OCI-LY7 (cell line): ENCODE results near the gene SHISA4. TPM values are rescaled to one million over a fixed set of nuclear protein-coding genes. Genes with fewer than 3 reads are reported as not detected.
"Not testable (repeated sequence)": the region's sequence is repeated elsewhere in the genome, so short reads cannot be mapped to it uniquely, and the experiment has no call there.

ENCODE experiments used
- Bru-seq: library from RNA; stranded (reverse); fragments of 400-500 nt; gene quantifications from one replicate; lab custom pipeline; 2021; lab: Mats Ljungman, UMichigan
- BruChase-seq, 2 experiments: library from RNA; stranded (reverse); fragments of 400-500 nt; gene quantifications; one replicate each; lab custom pipeline; 2021; lab: Mats Ljungman, UMichigan
- BruUV-seq: library from RNA; stranded (reverse); fragments of 400-500 nt; replicated peaks from 2 replicates; lab custom pipeline; 2021; lab: Mats Ljungman, UMichigan
- CTCF ChIA-PET: fragments of 300-600 bp; sonication (Branson Sonifier 250); formaldehyde crosslinking; loops from one replicate; lab custom pipeline; 2022; ENCODE audit warnings: antibody characterized with exemption; ENCODE audit not compliant: unreplicated experiment; lab: Charles Lee
- POLR2A ChIA-PET: fragments of 300-600 bp; sonication (Branson Sonifier 250); formaldehyde crosslinking; loops from one replicate; lab custom pipeline; 2022; ENCODE audit warnings: antibody characterized with exemption; lab: Charles Lee
- DNase-seq: peaks from one replicate; pipeline ENCODE4 v3.0.0-alpha.2; 2015; ENCODE audit warnings: low spot score
- H2AFZ ChIP-seq: fragments of 200-600 bp; sonication (generic), shearing (Covaris generic); 2 replicates; pipeline ENCODE4 v1.6.1; 2014; ENCODE audit warnings: mild to moderate bottlenecking, antibody characterized with exemption, low read length, moderate library complexity
- H3K27ac ChIP-seq: fragments of 200-600 bp; sonication (generic); 2 replicates; pipeline ENCODE4 v1.5.1; 2014; ENCODE audit warnings: mixed run types, low read depth, mild to moderate bottlenecking, moderate library complexity, low read length, inconsistent platforms; ENCODE audit not compliant: poor library complexity, severe bottlenecking
- H3K36me3 ChIP-seq: fragments of 200-600 bp; sonication (generic); 2 replicates; pipeline ENCODE4 v1.6.1; 2014; ENCODE audit warnings: mild to moderate bottlenecking, antibody characterized with exemption, low read length, moderate library complexity, mixed read lengths; ENCODE audit not compliant: insufficient read depth
- H3K4me1 ChIP-seq: fragments of 200-600 bp; sonication (generic); 2 replicates; pipeline ENCODE4 v1.5.1; 2014; ENCODE audit warnings: mild to moderate bottlenecking, low read length; ENCODE audit not compliant: insufficient read depth, poor library complexity, severe bottlenecking
- H3K4me2 ChIP-seq: fragments of 200-600 bp; sonication (generic); 2 replicates; pipeline ENCODE4 v1.6.1; 2014; ENCODE audit warnings: mild to moderate bottlenecking, low read length
- H3K4me3 ChIP-seq: fragments of 200-600 bp; sonication (generic); 2 replicates; pipeline ENCODE4 v1.5.1; 2014; ENCODE audit warnings: mild to moderate bottlenecking, low read depth, low read length; ENCODE audit not compliant: poor library complexity, severe bottlenecking
- H3K79me2 ChIP-seq: fragments of 200-600 bp; sonication (generic); 2 replicates; pipeline ENCODE4 v1.6.1; 2016; ENCODE audit warnings: low read depth, mild to moderate bottlenecking, low read length, moderate library complexity, mixed read lengths; ENCODE audit not compliant: insufficient read depth
- H3K9me2 ChIP-seq: fragments of 200-600 bp; sonication (generic); 2 replicates; pipeline ENCODE4 v1.6.1; 2016; ENCODE audit warnings: mild to moderate bottlenecking, low read length, mixed read lengths; ENCODE audit not compliant: insufficient read depth
- H3K9me3 ChIP-seq: fragments of 200-600 bp; sonication (generic); 2 replicates; pipeline ENCODE4 v1.6.1; 2014; ENCODE audit warnings: mild to moderate bottlenecking, mixed run types, low read length, mixed read lengths
- H4K20me1 ChIP-seq: fragments of 200-600 bp; sonication (generic); 2 replicates; pipeline ENCODE4 v1.6.1; 2014; ENCODE audit warnings: mild to moderate bottlenecking, antibody characterized with exemption, low read length, moderate library complexity, mixed read lengths; ENCODE audit not compliant: insufficient read depth
- CTCF ChIP-seq: fragments of 200-600 bp; sonication (generic); conservative IDR thresholded peaks from 2 replicates; pipeline ENCODE4 v1.5.1; 2014; ENCODE audit warnings: mild to moderate bottlenecking, antibody characterized with exemption, low read length, moderate library complexity, mixed read lengths
- EZH2phosphoT487 ChIP-seq: fragments of 200-600 bp; sonication (generic); IDR thresholded peaks from 2 replicates; pipeline ENCODE4 v1.6.1; 2018; ENCODE audit warnings: low read depth, borderline replicate concordance, mild to moderate bottlenecking, mixed run types, antibody characterized with exemption, low read length, moderate library complexity, mixed read lengths
- intact Hi-C: fragments of 100-400 bp; cut with micrococcal nuclease; formaldehyde crosslinking; loops from one replicate; pipeline ENCODE4 v1.10.0; 2022; ENCODE audit not compliant: unreplicated experiment
- long read RNA-seq: library from polyadenylated mRNA; stranded (forward); transcript quantifications from one replicate; pipeline ENCODE4 v2.0.0, GENCODE V29; 2022
- total RNA-seq, 2 experiments: library from RNA; depleted of rRNA in 1 of 2; stranded (reverse); fragments of >200 nt in 1 of 2; shearing (Covaris generic) in 1 of 2; gene quantifications; 2 replicates each; pipeline ENCODE4 v1.2.3, GENCODE V29; 2014 to 2022

The SHISA4 gene
- total RNA-seq (2014; rRNA removed; shearing (Covaris generic)) (0.46 TPM in 1 of 2 replicates, not detected in the other), total RNA-seq (2022) (not detected in 2 replicates), Bru-seq, nascent RNA (percentile 15 among the genes with signal in this experiment), BruChase-seq, experiment 1, labeled RNA remaining after a 6-hour chase (percentile 15 among the genes with signal in this experiment), BruChase-seq, experiment 2, labeled RNA remaining after a 2-hour chase (percentile 25 among the genes with signal in this experiment)
- long read RNA-seq, partial matches to known transcripts: 1 of 1 reads
- long read RNA-seq, other reads (novel, unspliced or antisense): 0 of 1 reads

GRCh38 chr1:201888282-201889089, at the start of gene SHISA4:
TSS of gene SHISA4 (plus strand) at chr1:201888898. CDS start at chr1:201888995, 97 bp downstream.
- DNase-seq: no peak
- H3K4me3 ChIP-seq: no peak within 1 kb of the TSS
- no TSS peak for BruUV-seq
- H4K20me1 ChIP-seq: no peaks in the 10 kb centered on the region
- no peak within 1 kb of the TSS for H2AFZ ChIP-seq
- no peaks in the 10 kb centered on the region for H3K9me2 ChIP-seq
- ChIA-PET CTCF (no interaction called here), POLR2A (no interaction called here)
- no peak within 1 kb of the TSS for H3K4me2 ChIP-seq
- no peaks in the 10 kb centered on the region for H3K9me3 ChIP-seq
- H3K4me1 ChIP-seq: no peaks in the 10 kb centered on the region
- intact Hi-C loops: no loop called here
- H3K79me2 ChIP-seq: no peaks in the 10 kb centered on the region
- H3K27ac ChIP-seq: no peak within 1 kb of the TSS
- H3K36me3 ChIP-seq: no peaks in the 10 kb centered on the region
- TF ChIP-seq CTCF (no peak), EZH2phosphoT487 (no peak)

- H3K9me3 ChIP-seq, intact Hi-C loops, BruUV-seq, H3K4me3 ChIP-seq, DNase-seq, H3K27ac ChIP-seq, H3K9me2 ChIP-seq, H2AFZ ChIP-seq, H3K4me1 ChIP-seq, CTCF ChIA-PET, H3K4me2 ChIP-seq: not testable (repeated sequence)
- H3K36me3 ChIP-seq: peaks cover 83% of the 10 kb centered on the region
- POLR2A ChIA-PET: interaction anchor here (0.6 to 3.9 kb wide), 4 partner anchors 8 to 26 kb away, joined by 4 to 13 read pairs (median 6); no protein-coding TSS in a partner anchor
- H3K79me2 ChIP-seq: peaks cover 99% of the 10 kb centered on the region
- peaks cover 42% of the 10 kb centered on the region for H4K20me1 ChIP-seq
These were observed 49.6 kb upstream of the SHISA4 start for GRCh38 chr1:201839089-201839488.

GRCh38 chr1:201840055-201840454, 48.6 kb upstream of the SHISA4 start:
- POLR2A ChIA-PET: interaction anchor here (0.6 to 1.2 kb wide), 2 partner anchors 10 to 302 kb away, joined by 3 read pairs; no protein-coding TSS in a partner anchor
- no peak overlapping the region for H3K27ac ChIP-seq
- peaks cover 81% of the 10 kb centered on the region for H3K36me3 ChIP-seq
- H3K79me2 ChIP-seq: peaks cover 99% of the 10 kb centered on the region
- no TSS peak for BruUV-seq
- no peak for TF ChIP-seq EZH2phosphoT487
- no peak for TF ChIP-seq CTCF
- no peak overlapping the region for H2AFZ ChIP-seq
- intact Hi-C loops: no loop called here
- H3K4me3 ChIP-seq: no peak overlapping the region
- H3K9me3 ChIP-seq: no peaks in the 10 kb centered on the region
- no peaks in the 10 kb centered on the region for H3K4me1 ChIP-seq
- H4K20me1 ChIP-seq: peaks cover 39% of the 10 kb centered on the region
- H3K4me2 ChIP-seq: no peak overlapping the region
- CTCF ChIA-PET: no interaction called here
- no peaks in the 10 kb centered on the region for H3K9me2 ChIP-seq
- no peak for DNase-seq
